ENCODE results near the gene UNC5C. TPM values are rescaled to one million over a fixed set of nuclear protein-coding genes. Genes with fewer than 3 reads are reported as not detected.

UNC5C gene
- total RNA-seq, 4 donors from 2014 or later: 3.3 to 21.6 (median 7.9) TPM

DNA sequence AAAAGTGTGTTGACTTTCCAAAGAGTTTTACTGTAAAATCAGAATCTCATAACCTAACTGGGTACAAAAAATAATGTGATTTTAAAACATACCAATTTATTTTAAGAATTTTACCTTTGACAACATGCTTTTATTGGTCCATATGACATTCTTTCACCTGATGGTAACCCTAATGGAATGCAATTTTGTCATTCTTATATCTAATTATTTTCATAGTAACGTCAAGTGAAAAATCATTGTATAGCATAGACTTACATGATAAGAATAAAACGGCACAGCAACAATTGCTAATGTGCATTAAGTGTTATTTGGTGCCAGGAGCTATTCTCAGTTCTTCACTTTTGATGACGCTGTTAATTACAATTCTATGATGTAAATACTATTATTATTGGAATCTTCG, 13.6 kb downstream of the UNC5C start:
- Histone ChIP-seq H3K4me3 (no peak overlapping the region), H3K27ac (no peak overlapping the region), H3K36me3 (no peaks in the 10 kb centered on the region), H3K9me3 (no peaks in the 10 kb centered on the region), H3K27me3 (no peaks in the 10 kb centered on the region), H3K4me1 (no peaks in the 10 kb centered on the region)
- intact Hi-C loops (cut with DNase I; ENCODE audit: low total_unique reads): no loop called here
- no peak for TF ChIP-seq POLR2A (IDR thresholded peaks at IDR 0.05)
- TF ChIP-seq, protein P1, sequence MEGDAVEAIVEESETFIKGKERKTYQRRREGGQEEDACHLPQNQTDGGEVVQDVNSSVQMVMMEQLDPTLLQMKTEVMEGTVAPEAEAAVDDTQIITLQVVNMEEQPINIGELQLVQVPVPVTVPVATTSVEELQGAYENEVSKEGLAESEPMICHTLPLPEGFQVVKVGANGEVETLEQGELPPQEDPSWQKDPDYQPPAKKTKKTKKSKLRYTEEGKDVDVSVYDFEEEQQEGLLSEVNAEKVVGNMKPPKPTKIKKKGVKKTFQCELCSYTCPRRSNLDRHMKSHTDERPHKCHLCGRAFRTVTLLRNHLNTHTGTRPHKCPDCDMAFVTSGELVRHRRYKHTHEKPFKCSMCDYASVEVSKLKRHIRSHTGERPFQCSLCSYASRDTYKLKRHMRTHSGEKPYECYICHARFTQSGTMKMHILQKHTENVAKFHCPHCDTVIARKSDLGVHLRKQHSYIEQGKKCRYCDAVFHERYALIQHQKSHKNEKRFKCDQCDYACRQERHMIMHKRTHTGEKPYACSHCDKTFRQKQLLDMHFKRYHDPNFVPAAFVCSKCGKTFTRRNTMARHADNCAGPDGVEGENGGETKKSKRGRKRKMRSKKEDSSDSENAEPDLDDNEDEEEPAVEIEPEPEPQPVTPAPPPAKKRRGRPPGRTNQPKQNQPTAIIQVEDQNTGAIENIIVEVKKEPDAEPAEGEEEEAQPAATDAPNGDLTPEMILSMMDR (IDR thresholded peaks at IDR 0.05): no peak
- no peak for DNase-seq

- H3K27me3 ChIP-seq: no peaks in the 10 kb centered on the region
- no peaks in the 10 kb centered on the region for H3K9me3 ChIP-seq
- DNase-seq: no peak
- no peaks in the 10 kb centered on the region for H3K36me3 ChIP-seq
- H3K4me3 ChIP-seq: no peak overlapping the region
- TF ChIP-seq, protein P1 (IDR thresholded peaks at IDR 0.05): no peak
- no peak for TF ChIP-seq POLR2A (IDR thresholded peaks at IDR 0.05)
- no peaks in the 10 kb centered on the region for H3K4me1 ChIP-seq
- H3K27ac ChIP-seq: no peak overlapping the region
- intact Hi-C loops (cut with DNase I; ENCODE audit: low total_unique reads): no loop called here
These were observed 14.7 kb downstream of the UNC5C start for GRCh38 chr4:95534032-95534431.

DNA sequence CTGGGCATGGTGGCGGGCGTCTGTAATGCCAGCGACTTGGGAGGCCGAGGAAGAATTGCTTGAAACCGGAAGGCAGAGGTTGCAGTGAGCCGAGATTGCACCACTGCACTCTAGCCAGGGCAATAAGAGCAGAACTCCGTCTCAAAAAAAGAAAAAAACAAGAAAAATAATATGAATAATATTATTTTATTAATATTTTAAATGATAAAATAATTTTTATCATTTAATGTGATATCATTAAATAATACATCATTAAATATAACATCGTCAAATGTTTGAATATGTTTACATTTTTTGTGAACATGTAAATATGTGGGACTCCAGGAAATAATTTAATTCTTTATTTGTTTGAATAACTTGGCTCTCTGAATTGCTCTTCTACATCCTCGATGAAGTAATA, 15.5 kb downstream of the UNC5C start:
- Histone ChIP-seq H3K36me3 (no peaks in the 10 kb centered on the region), H3K4me1 (no peaks in the 10 kb centered on the region), H3K4me3 (no peak overlapping the region), H3K27me3 (no peaks in the 10 kb centered on the region), H3K9me3 (no peaks in the 10 kb centered on the region), H3K27ac (no peak overlapping the region)
- DNase-seq: no peak
- TF ChIP-seq, protein P1 (IDR thresholded peaks at IDR 0.05): no peak
- no peak for TF ChIP-seq POLR2A (IDR thresholded peaks at IDR 0.05)
- intact Hi-C loops (cut with DNase I; ENCODE audit: low total_unique reads): no loop called here

GRCh38 chr4:95532305-95532704, 16.5 kb downstream of the UNC5C start:
- no peak overlapping the region for H3K27ac ChIP-seq
- no peak for DNase-seq
- no peaks in the 10 kb centered on the region for H3K9me3 ChIP-seq
- H3K4me1 ChIP-seq: no peaks in the 10 kb centered on the region
- intact Hi-C loops (cut with DNase I; ENCODE audit: low total_unique reads): no loop called here
- no peaks in the 10 kb centered on the region for H3K27me3 ChIP-seq
- TF ChIP-seq, protein P1 (IDR thresholded peaks at IDR 0.05): no peak
- TF ChIP-seq POLR2A (IDR thresholded peaks at IDR 0.05): no peak
- no peaks in the 10 kb centered on the region for H3K36me3 ChIP-seq
- no peak overlapping the region for H3K4me3 ChIP-seq

- Histone ChIP-seq H3K4me1 (no peaks in the 10 kb centered on the region), H3K9me3 (no peaks in the 10 kb centered on the region), H3K4me3 (no peak overlapping the region), H3K27ac (no peak overlapping the region), H3K36me3 (no peaks in the 10 kb centered on the region), H3K27me3 (no peaks in the 10 kb centered on the region)
- no peak for TF ChIP-seq POLR2A (IDR thresholded peaks at IDR 0.05)
- TF ChIP-seq, protein P1 (IDR thresholded peaks at IDR 0.05): no peak
- intact Hi-C loops (cut with DNase I; ENCODE audit: low total_unique reads): no loop called here
- no peak for DNase-seq
These were observed 17.6 kb downstream of the UNC5C start for GRCh38 chr4:95531141-95531540.

Measured in uterus (tissue), 4 donors.